T-helper 1 cell treated with Interleukin-12 subunit alpha and Interleukin-12 subunit beta and Interleukin-4 antibody, amounts not matched to agents 30 μg/mL and 1 μg/mL, for 36 hours (primary cell): ENCODE results near the gene PSAPL1.

Experiments used
- H3K27ac Mint-ChIP-seq: one replicate; pipeline ENCODE4 v1.8.0; 2021; ENCODE audit warnings: mild to moderate bottlenecking, mixed read lengths
- H3K27me3 Mint-ChIP-seq: one replicate; pipeline ENCODE4 v1.8.0; 2021; ENCODE audit warnings: low read depth, mixed read lengths
- H3K36me3 Mint-ChIP-seq: one replicate; pipeline ENCODE4 v1.8.0; 2021; ENCODE audit warnings: low read depth, mixed read lengths
- H3K4me1 Mint-ChIP-seq: one replicate; pipeline ENCODE4 v1.8.0; 2021; ENCODE audit warnings: low read depth, mixed read lengths
- H3K4me3 Mint-ChIP-seq: one replicate; pipeline ENCODE4 v1.8.0; 2021; ENCODE audit warnings: mild to moderate bottlenecking, moderate library complexity, mixed read lengths
- H3K9me3 Mint-ChIP-seq: one replicate; pipeline ENCODE4 v1.8.0; 2021; ENCODE audit warnings: mixed read lengths

The PSAPL1 gene, protein sequence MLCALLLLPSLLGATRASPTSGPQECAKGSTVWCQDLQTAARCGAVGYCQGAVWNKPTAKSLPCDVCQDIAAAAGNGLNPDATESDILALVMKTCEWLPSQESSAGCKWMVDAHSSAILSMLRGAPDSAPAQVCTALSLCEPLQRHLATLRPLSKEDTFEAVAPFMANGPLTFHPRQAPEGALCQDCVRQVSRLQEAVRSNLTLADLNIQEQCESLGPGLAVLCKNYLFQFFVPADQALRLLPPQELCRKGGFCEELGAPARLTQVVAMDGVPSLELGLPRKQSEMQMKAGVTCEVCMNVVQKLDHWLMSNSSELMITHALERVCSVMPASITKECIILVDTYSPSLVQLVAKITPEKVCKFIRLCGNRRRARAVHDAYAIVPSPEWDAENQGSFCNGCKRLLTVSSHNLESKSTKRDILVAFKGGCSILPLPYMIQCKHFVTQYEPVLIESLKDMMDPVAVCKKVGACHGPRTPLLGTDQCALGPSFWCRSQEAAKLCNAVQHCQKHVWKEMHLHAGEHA

GRCh38 chr4:7434766-7435150, at the start of gene PSAPL1:
Gene PSAPL1 (minus strand): TSS chr4:7434930. CDS start chr4:7434879, 51 bp downstream.
- H3K36me3 Mint-ChIP-seq = no peaks in the 10 kb centered on the region

DNA sequence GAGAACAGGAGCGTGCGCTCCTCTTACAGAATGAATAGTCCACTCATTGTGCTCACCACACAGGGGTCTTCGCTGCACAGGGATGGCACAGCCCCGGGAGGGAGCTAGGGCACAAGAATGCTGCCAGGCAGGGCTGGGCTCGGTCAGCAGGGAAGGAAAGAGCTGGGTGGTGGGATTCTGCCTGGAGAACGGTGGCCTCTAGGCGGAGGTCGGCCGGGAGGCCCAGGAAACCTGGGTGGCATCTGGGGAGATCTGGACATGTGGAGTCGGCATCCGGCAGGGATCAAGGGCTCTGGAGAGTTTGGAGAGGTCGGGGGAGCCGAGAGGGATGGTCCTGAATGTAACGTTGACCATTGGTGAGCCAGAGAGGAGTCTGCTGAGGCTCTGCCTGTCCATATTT, 46.5 kb upstream of the PSAPL1 start:
- Mint-ChIP-seq H3K4me3 (no peak overlapping the region), H3K4me1 (no peaks in the 10 kb centered on the region), H3K27ac (no peak overlapping the region), H3K9me3 (no peaks in the 10 kb centered on the region), H3K36me3 (no peaks in the 10 kb centered on the region), H3K27me3 (no peaks in the 10 kb centered on the region)

More at GRCh38 chr4:7434766-7435150, at the start of gene PSAPL1:
- Mint-ChIP-seq H3K27me3 (no peaks in the 10 kb centered on the region), H3K4me3 (no peak within 1 kb of the TSS), H3K9me3 (no peaks in the 10 kb centered on the region), H3K4me1 (no peaks in the 10 kb centered on the region), H3K27ac (no peak within 1 kb of the TSS)

DNA sequence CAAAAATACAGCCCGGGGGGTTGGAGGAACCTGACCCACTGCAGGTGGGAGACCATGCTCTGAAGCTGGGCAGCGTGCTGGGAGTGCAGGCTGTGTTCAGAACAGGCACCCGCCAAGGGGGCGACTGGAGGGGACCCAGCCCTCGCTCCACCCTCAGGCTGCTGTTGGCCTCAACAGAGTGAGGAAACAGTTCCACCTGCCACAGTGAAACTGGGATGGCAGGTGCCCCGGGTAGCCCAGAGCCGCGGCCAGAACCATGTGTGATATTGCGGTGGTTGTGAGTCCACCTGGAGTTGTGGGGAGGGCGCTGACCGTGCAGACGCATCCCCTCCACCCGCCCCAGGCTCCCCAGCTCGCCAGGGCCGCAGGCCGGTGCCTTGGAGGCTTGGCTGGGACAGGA, 45.7 kb upstream of the PSAPL1 start:
- Mint-ChIP-seq H3K36me3 (no peaks in the 10 kb centered on the region), H3K27me3 (no peaks in the 10 kb centered on the region), H3K4me1 (no peaks in the 10 kb centered on the region), H3K9me3 (no peaks in the 10 kb centered on the region), H3K4me3 (no peak overlapping the region), H3K27ac (no peak overlapping the region)

GRCh38 chr4:7478665-7479064, 43.9 kb upstream of the PSAPL1 start:
- no peak overlapping the region for H3K27ac Mint-ChIP-seq
- H3K9me3 Mint-ChIP-seq = no peaks in the 10 kb centered on the region
- no peaks in the 10 kb centered on the region for H3K36me3 Mint-ChIP-seq
- no peaks in the 10 kb centered on the region for H3K27me3 Mint-ChIP-seq
- no peak overlapping the region for H3K4me3 Mint-ChIP-seq
- H3K4me1 Mint-ChIP-seq = no peaks in the 10 kb centered on the region

GRCh38 chr4:7477695-7478094, 43.0 kb upstream of the PSAPL1 start:
- H3K9me3 Mint-ChIP-seq = no peaks in the 10 kb centered on the region
- no peaks in the 10 kb centered on the region for H3K36me3 Mint-ChIP-seq
- no peak overlapping the region for H3K27ac Mint-ChIP-seq
- H3K4me3 Mint-ChIP-seq = no peak overlapping the region
- H3K27me3 Mint-ChIP-seq = no peaks in the 10 kb centered on the region
- H3K4me1 Mint-ChIP-seq = no peaks in the 10 kb centered on the region

- Mint-ChIP-seq H3K27me3 (no peaks in the 10 kb centered on the region), H3K27ac (no peak overlapping the region), H3K9me3 (no peaks in the 10 kb centered on the region), H3K4me1 (no peaks in the 10 kb centered on the region), H3K36me3 (no peaks in the 10 kb centered on the region), H3K4me3 (no peak overlapping the region)
These were observed 42.1 kb upstream of the PSAPL1 start for GRCh38 chr4:7476820-7477219.

- H3K36me3 Mint-ChIP-seq = no peaks in the 10 kb centered on the region
- H3K4me1 Mint-ChIP-seq = no peaks in the 10 kb centered on the region
- H3K4me3 Mint-ChIP-seq = no peak overlapping the region
- H3K27me3 Mint-ChIP-seq = no peaks in the 10 kb centered on the region
- no peaks in the 10 kb centered on the region for H3K9me3 Mint-ChIP-seq
- H3K27ac Mint-ChIP-seq = no peak overlapping the region
These were observed 40.5 kb upstream of the PSAPL1 start for GRCh38 chr4:7475207-7475606.

DNA sequence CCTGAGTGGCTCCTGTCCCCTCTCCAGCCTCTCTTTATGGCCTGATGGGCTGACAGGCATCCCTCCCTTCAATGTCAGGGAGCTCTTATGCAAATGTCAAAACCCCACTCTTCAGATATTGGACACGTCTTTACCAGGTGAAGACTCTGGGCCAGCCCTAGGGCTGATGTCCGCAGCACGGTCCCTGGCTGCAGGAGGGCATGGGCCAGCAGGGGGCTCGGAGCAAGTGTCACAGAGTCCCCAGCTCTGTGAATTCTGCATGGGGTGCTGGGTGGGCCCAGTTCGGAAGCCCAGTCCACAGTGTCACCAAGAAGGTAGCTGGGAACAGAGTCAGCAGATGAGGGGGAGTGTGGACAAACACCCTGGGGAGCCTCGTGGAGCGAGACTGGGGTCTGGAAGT, 39.6 kb upstream of the PSAPL1 start:
- H3K27me3 Mint-ChIP-seq = no peaks in the 10 kb centered on the region
- no peaks in the 10 kb centered on the region for H3K9me3 Mint-ChIP-seq
- no peak overlapping the region for H3K4me3 Mint-ChIP-seq
- H3K27ac Mint-ChIP-seq = no peak overlapping the region
- H3K4me1 Mint-ChIP-seq = no peaks in the 10 kb centered on the region
- H3K36me3 Mint-ChIP-seq = no peaks in the 10 kb centered on the region

GRCh38 chr4:7473081-7473480, 38.4 kb upstream of the PSAPL1 start:
- H3K27ac Mint-ChIP-seq = no peak overlapping the region
- H3K9me3 Mint-ChIP-seq = no peaks in the 10 kb centered on the region
- H3K4me3 Mint-ChIP-seq = no peak overlapping the region
- no peaks in the 10 kb centered on the region for H3K36me3 Mint-ChIP-seq
- H3K4me1 Mint-ChIP-seq = no peaks in the 10 kb centered on the region
- no peaks in the 10 kb centered on the region for H3K27me3 Mint-ChIP-seq

DNA sequence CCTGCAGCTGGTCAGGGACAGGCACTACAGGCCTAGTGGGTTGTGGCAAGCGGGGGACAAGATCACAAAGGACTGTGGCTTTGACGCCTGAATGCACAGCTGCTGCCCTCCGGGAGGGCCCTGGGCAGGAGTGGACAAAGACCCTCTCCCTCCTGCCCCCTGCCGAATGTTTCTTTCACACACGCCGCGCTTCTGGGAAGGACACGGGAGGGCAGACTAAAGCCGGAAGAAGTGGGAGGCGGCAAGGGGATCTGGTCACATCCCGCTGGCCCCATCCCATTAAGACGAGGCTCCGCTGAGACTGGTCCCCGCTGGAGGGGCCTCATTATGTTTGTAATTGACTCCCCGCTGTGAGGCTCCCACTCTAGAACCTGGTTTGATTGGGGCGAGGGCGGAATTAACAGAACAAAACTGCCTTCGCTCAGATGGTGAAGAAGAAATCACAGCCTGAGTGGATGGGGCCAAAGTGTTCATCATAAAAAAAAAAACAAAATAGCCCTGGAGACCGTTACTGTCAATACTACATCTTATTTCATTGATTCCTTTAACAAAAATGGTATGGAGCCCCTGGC, 37.8 kb upstream of the PSAPL1 start:
- H3K36me3 Mint-ChIP-seq = no peaks in the 10 kb centered on the region
- H3K4me3 Mint-ChIP-seq = no peak overlapping the region
- H3K27ac Mint-ChIP-seq = no peak overlapping the region
- no peaks in the 10 kb centered on the region for H3K27me3 Mint-ChIP-seq
- H3K9me3 Mint-ChIP-seq = no peaks in the 10 kb centered on the region
- H3K4me1 Mint-ChIP-seq = no peaks in the 10 kb centered on the region

GRCh38 chr4:7470522-7471128, 35.9 kb upstream of the PSAPL1 start:
- Mint-ChIP-seq H3K27me3 (no peaks in the 10 kb centered on the region), H3K4me1 (no peaks in the 10 kb centered on the region), H3K36me3 (no peaks in the 10 kb centered on the region), H3K27ac (no peak overlapping the region), H3K9me3 (no peaks in the 10 kb centered on the region), H3K4me3 (no peak overlapping the region)

DNA sequence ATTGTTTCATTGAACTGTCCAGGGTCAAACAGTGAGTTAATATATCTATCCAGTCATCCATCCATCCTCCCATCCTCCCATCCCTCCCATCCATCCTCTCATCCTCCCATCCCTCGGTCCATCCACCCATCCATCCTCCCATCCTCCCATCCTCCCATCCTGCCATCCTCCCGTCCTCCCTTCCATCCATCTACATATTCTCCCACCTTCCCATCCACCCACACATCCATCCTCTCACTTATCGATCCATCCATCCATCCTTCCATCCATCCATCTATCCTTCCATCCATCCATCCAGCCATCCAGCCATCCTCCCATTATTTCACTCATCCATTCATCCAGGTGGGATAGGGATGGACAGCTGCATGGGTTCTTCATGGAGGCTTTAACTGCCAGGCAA, 35.4 kb upstream of the PSAPL1 start:
- no peak overlapping the region for H3K4me3 Mint-ChIP-seq
- H3K27me3 Mint-ChIP-seq = no peaks in the 10 kb centered on the region
- no peaks in the 10 kb centered on the region for H3K36me3 Mint-ChIP-seq
- no peak overlapping the region for H3K27ac Mint-ChIP-seq
- no peaks in the 10 kb centered on the region for H3K9me3 Mint-ChIP-seq
- no peaks in the 10 kb centered on the region for H3K4me1 Mint-ChIP-seq

DNA sequence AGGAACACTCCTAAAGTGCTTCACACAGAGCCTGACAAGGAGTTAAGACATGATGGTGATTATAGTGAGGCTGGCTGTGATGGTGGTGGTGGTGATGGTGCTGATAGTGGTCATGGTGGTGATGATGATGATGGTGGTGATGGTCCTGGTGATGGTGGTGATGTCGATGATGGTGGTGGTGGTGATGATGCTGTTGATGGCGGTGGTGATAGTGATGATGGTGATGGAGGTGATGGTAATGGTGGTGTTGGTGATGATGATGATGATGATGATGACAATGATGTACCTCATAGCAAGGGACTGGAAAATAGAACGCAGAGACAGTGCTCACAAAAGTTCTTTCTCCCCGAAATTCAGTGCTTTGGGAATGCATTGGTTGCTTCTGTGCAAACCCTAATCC, 34.3 kb upstream of the PSAPL1 start:
- no peaks in the 10 kb centered on the region for H3K36me3 Mint-ChIP-seq
- no peaks in the 10 kb centered on the region for H3K9me3 Mint-ChIP-seq
- peak overlapping the region; percentile 27 for H3K27ac Mint-ChIP-seq
- no peaks in the 10 kb centered on the region for H3K27me3 Mint-ChIP-seq
- H3K4me1 Mint-ChIP-seq = no peaks in the 10 kb centered on the region
- H3K4me3 Mint-ChIP-seq = no peak overlapping the region

DNA sequence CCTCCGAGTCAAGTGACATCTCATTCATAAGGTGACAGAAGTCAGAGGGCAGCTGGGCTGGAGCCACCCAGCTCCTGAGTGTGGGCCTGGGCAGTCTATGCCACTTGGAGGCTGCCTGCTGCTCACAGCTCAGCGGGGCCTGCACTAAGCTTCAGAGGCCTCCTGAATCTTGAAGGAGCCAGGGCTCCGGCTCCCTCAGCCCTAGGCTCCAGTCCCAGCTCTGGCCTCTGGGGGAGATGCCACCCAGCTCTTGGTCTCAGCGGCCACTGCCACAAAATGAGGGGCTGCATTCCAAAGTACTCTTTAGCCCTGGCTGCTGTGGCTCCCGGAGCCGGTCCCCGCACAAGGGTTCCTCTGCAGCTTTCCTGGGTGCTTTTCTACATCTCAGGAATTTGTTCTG, 32.7 kb upstream of the PSAPL1 start:
- no peak overlapping the region for H3K27ac Mint-ChIP-seq
- H3K36me3 Mint-ChIP-seq = no peaks in the 10 kb centered on the region
- no peaks in the 10 kb centered on the region for H3K9me3 Mint-ChIP-seq
- H3K4me3 Mint-ChIP-seq = no peak overlapping the region
- H3K4me1 Mint-ChIP-seq = no peaks in the 10 kb centered on the region
- no peaks in the 10 kb centered on the region for H3K27me3 Mint-ChIP-seq

GRCh38 chr4:7466904-7467303, 32.2 kb upstream of the PSAPL1 start:
- no peak overlapping the region for H3K27ac Mint-ChIP-seq
- no peaks in the 10 kb centered on the region for H3K4me1 Mint-ChIP-seq
- no peaks in the 10 kb centered on the region for H3K36me3 Mint-ChIP-seq
- H3K27me3 Mint-ChIP-seq = no peaks in the 10 kb centered on the region
- H3K9me3 Mint-ChIP-seq = no peaks in the 10 kb centered on the region
- no peak overlapping the region for H3K4me3 Mint-ChIP-seq
